Prostate gland (tissue), 2 donors: ENCODE data around the gene SLIT3. TPM values are rescaled to one million over a fixed set of nuclear protein-coding genes. Genes with fewer than 3 reads are reported as not detected.

Experiments used
- DNase-seq: peaks from one replicate; pipeline ENCODE4 v3.0.0-alpha.2; 2019; ENCODE audit warnings: low spot score
- H3K27ac ChIP-seq, 2 donors: fragments of 200-600 bp; sonication (generic); 2 replicates each; pipeline ENCODE4 v1.5.1; 2017 to 2019
- H3K27me3 ChIP-seq: fragments of 200-600 bp; sonication (generic); replicated peaks from 2 replicates; pipeline ENCODE4 v1.5.1; 2019; ENCODE audit not compliant: insufficient read depth
- H3K36me3 ChIP-seq, 2 donors: fragments of 200-600 bp; sonication (generic); 1 replicate in 1 of 2; 2 replicates in 1 of 2; pipeline versions ENCODE4 v1.5.1 to v1.8.1; 2017 to 2019
- H3K4me1 ChIP-seq: fragments of 200-600 bp; sonication (generic); replicated peaks from 2 replicates; pipeline ENCODE4 v1.5.1; 2019
- H3K4me3 ChIP-seq, 2 donors: fragments of 200-600 bp; sonication (generic); 2 replicates each; pipeline ENCODE4 v1.5.1; 2017 to 2019
- H3K9me3 ChIP-seq: fragments of 200-600 bp; sonication (generic); 2 replicates; pipeline ENCODE4 v1.5.1; 2017
- CTCF ChIP-seq, 4 experiments: fragments of 200-600 bp in 2 of 4; fragments of 450-650 bp in 2 of 4; sonication (generic) in 2 of 4; IDR thresholded peaks; 1 replicate in 3 of 4; 2 replicates in 1 of 4; pipeline ENCODE4 v1.5.1; 2016 to 2019; ENCODE audit warnings: antibody characterized with exemption in 4 of 4, mild to moderate bottlenecking in 2 of 4, moderate library complexity in 2 of 4
- POLR2A ChIP-seq: fragments of 450-650 bp; IDR thresholded peaks from one replicate; pipeline ENCODE4 v1.6.1; 2016; ENCODE audit warnings: antibody characterized with exemption, mild to moderate bottlenecking
- POLR2AphosphoS5 ChIP-seq: sonication (generic); formaldehyde crosslinking; IDR thresholded peaks from one replicate; pipeline ENCODE4 v1.6.1; 2017; ENCODE audit warnings: antibody characterized with exemption
- WGBS: methylation state at CpG from one replicate; pipeline ENCODE4 v1.1.5; 2018; 5-methylcytosine and 5-hydroxymethylcytosine counted together
- intact Hi-C: fragments of 100-400 bp; cut with DNase I; formaldehyde crosslinking; loops from one replicate; pipeline ENCODE4 v1.14.2; 2022
- total RNA-seq, 2 donors: library from RNA; depleted of rRNA; stranded (reverse); fragments of >200 nt; gene quantifications; one replicate each; pipeline ENCODE4 v1.1.0, GENCODE V29; 2016

SLIT3 gene
- total RNA-seq, 2 donors from 2014 or later: 8.3 TPM

- Histone ChIP-seq H3K9me3 (no peaks in the 10 kb centered on the region), H3K27me3 (no peaks in the 10 kb centered on the region), H3K36me3 (no peaks in the 10 kb centered on the region), H3K27ac (no peak overlapping the region), H3K4me3 (no peak overlapping the region), H3K4me1 (no peaks in the 10 kb centered on the region)
- no peak for DNase-seq
- 50% methylated on average over 10 of the region's 10 CpGs for WGBS
- no peak for TF ChIP-seq POLR2AphosphoS5
- TF ChIP-seq CTCF (IDR thresholded peaks at IDR 0.05): no peak
- TF ChIP-seq POLR2A: no peak
- intact Hi-C loops: loop anchor here (2.0 kb wide), 1 partner anchor 201 kb away; the partner anchor contains the start of gene SLIT3
Observed at GRCh38 chr5:169099801-169100734, 200.9 kb downstream of the SLIT3 start.

GRCh38 chr5:169098331-169099121 is 202.4 kb downstream of the SLIT3 start:
- intact Hi-C loops: loop anchor here (2.0 kb wide), 1 partner anchor 202 kb away; the partner anchor contains the start of gene SLIT3
- 79% methylated on average over 12 of the region's 12 CpGs for WGBS
- H3K27me3 ChIP-seq: no peaks in the 10 kb centered on the region
- TF ChIP-seq CTCF (IDR thresholded peaks at IDR 0.05) (no peak), POLR2AphosphoS5 (no peak)
- no peaks in the 10 kb centered on the region for H3K36me3 ChIP-seq
- H3K9me3 ChIP-seq: no peaks in the 10 kb centered on the region
- H3K4me3 ChIP-seq: no peak overlapping the region
- H3K27ac ChIP-seq: no peak overlapping the region
- no peaks in the 10 kb centered on the region for H3K4me1 ChIP-seq
- no peak for DNase-seq

GRCh38 chr5:169097374-169098326 is 203.3 kb downstream of the SLIT3 start:
- Histone ChIP-seq H3K36me3 (no peaks in the 10 kb centered on the region), H3K9me3 (no peaks in the 10 kb centered on the region), H3K27ac (no peak overlapping the region), H3K4me1 (no peaks in the 10 kb centered on the region), H3K27me3 (no peaks in the 10 kb centered on the region), H3K4me3 (no peak overlapping the region)
- intact Hi-C loops: loop anchor here (2.0 kb wide), 1 partner anchor 203 kb away; the partner anchor contains the start of gene SLIT3
- no peak for DNase-seq
- WGBS: 45% methylated on average over 10 of the region's 10 CpGs
- no peak for TF ChIP-seq CTCF (IDR thresholded peaks at IDR 0.05)

- DNase-seq: no peak
- Histone ChIP-seq H3K36me3 (no peaks in the 10 kb centered on the region), H3K4me1 (no peaks in the 10 kb centered on the region), H3K4me3 (no peak overlapping the region), H3K27ac (no peak overlapping the region), H3K27me3 (no peaks in the 10 kb centered on the region), H3K9me3 (no peaks in the 10 kb centered on the region)
- 85% methylated on average over 1 of the region's 1 CpG for WGBS
- no peak for TF ChIP-seq POLR2AphosphoS5
- TF ChIP-seq POLR2A: no peak
- TF ChIP-seq CTCF (IDR thresholded peaks at IDR 0.05): no peak
- intact Hi-C loops: no loop called here
Observed at GRCh38 chr5:169095976-169096375, 205.0 kb downstream of the SLIT3 start.
